Measurements from ENCODE around the gene TARS3.

TARS3 gene

GRCh38 chr15:101623367-101624304, 100.6 kb downstream of the TARS3 start:
- DNase-seq (ENCODE audit: low read depth in 2 of 2) = no peak

DNA sequence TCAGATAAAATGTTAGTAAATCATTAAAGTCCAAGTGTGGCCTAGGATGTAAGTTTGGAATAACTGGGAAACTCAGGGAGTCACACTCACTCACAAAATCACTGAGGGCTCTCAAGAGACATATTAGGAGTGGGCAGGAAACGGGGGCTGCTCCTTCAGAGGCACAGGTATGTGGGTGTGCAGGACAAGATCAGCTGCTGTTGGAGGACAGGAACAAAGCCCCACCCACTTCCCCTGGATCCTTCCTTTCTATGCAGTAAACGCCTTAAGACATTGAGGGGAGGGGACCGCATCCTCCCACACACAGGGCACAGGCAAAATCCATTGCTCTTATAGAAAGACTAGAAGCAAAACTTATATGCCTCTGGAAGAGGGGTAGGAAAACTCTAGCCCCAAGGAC, 102.3 kb downstream of the TARS3 start:
- no peak for DNase-seq (ENCODE audit: low read depth in 2 of 2)

DNA sequence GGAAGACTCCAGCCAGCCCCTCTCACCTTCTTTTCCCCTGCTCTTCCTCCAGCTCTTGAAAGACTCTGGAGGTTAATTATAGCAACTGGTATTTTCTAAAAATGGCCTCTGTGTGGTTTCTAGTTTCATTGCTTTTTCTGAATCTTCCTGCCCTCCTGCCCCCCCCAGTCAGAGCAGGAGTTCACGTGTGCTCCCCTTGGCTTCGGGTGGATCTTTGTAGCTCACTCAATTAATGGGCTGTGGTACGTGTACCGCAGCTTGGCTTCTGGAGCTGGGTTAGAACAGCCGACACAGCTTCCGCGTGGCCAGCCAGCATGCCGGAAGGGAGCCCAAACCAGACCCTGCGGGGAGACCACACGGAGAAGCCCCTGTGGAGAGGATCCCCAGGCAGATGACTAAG, 103.6 kb downstream of the TARS3 start:
- DNase-seq (ENCODE audit: low read depth in 2 of 2) = no peak

GRCh38 chr15:101619615-101619865, 104.7 kb downstream of the TARS3 start:
- DNase-seq (ENCODE audit: low read depth in 2 of 2) = no peak

GRCh38 chr15:101618851-101619614, 105.2 kb downstream of the TARS3 start:
- no peak for DNase-seq (ENCODE audit: low read depth in 2 of 2)

DNA sequence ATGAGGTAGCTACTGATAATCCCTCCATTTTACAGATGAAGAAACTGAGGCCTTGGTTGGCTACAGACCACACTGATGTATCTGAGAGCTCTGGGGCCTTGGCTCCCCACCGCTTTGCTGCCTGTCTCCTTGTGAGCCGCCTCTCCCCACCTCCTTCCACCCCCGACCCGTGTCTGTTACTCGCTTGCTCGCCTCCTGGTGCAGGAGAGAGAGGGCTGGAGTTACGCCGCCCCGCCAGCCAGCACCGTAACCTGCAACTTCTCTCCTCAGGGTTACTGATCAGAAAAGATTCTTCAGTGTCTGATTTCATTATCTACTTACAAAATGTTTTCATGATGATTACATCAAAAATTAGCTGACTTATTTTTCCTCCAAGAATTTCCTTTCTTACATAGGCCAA, 106.2 kb downstream of the TARS3 start:
- DNase-seq (ENCODE audit: low read depth in 2 of 2) = no peak

- no peak for DNase-seq (ENCODE audit: low read depth in 2 of 2)
Measured at GRCh38 chr15:101617390-101617965, 106.8 kb downstream of the TARS3 start.

- DNase-seq (ENCODE audit: low read depth in 2 of 2) = no peak
Measured at GRCh38 chr15:101615986-101616848, 108.1 kb downstream of the TARS3 start.

DNA sequence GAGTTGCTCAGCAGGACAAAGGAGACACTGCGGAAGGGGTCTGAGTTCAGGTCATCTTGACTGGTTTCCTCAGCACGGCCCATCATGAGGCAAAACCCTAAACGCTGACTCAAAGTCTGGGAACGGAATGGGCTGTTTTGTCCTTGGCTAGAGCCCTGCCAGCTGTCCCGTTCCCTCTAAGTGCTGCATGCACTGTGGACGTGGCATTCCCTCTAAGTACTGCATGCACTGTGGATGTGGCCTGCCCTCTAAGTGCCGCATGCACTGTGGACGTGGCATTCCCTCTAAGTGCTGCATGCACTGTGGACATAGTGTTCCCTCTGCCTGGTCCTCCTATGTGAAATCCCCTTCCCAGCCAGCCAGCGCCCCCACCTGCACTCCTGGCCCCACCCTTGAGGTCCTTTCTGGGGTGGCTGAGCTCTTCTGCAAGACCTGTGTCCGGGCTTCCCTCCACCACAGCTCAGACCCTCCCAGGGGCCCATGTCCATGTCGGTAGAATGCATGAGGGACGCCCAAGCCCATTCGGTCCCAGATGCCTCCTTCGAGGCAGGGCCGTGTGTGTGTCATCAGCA, 108.8 kb downstream of the TARS3 start:
- no peak for DNase-seq (ENCODE audit: low read depth in 2 of 2)

DNA sequence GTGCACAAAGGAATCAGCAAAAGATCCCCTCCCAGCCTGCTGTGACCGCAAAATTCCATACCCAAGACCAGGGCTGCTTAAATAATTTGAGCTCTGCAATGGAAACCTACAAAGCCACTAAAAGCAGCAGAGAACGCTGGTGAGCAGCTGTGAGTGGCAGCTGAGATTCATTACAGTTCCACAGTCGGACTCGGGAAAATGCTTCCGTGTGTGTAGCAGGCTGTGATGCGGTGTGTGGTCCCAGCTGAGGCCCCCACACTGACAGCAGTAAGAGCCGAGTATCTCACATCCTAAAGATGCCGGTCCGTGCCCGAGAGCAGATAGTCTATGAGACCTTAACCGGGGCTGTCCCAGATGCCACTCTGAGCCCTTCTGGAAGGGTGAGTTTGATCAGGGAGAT, 109.5 kb downstream of the TARS3 start:
- no peak for DNase-seq (ENCODE audit: low read depth in 2 of 2)

GRCh38 chr15:101614001-101614585, 110.2 kb downstream of the TARS3 start:
- no peak for DNase-seq (ENCODE audit: low read depth in 2 of 2)

DNA sequence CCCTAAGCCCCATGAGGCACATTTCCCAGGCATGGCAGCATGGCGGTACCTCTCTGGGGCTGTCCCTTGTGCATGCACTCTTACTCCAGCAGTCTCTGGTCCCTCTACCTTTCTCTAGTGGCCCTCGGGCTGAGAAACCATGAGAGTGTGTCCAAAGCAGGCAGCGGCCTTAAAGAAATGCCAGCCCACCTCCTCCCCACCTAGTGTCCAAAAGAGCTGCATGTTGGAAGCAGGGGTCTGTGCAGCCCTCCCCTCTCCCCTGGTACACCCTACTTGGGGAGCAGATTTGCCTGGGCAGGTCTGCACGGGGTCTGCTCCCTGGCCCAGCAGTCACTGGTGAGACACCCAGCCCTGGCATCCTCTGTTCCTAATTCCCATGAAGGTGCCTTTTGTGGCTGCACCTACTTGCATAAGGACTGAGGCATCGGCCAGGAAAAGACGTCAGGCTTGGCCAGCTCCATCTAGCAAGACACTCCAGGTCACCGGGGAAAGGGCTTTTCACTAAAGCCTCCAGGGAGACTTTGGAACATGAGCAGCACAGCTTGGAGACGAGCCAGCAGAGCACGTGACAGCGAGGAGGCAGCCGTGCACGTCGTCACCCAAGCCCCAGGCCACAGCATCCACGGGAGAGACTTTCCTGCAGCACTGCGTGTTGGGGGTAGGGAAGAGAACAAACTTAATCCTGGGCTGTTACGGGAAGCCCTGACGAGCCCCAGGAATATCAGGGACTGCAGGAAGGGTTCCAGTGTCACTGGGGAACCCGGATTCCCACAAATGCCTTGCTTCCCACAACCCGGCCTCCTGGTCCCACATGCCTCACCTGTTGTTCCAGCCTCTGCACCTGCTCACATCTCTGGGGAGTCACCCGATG, 110.9 kb downstream of the TARS3 start:
- DNase-seq (ENCODE audit: low read depth in 2 of 2) = no peak

GRCh38 chr15:101612676-101613075, 111.6 kb downstream of the TARS3 start:
- no peak for DNase-seq (ENCODE audit: low read depth in 2 of 2)

DNA sequence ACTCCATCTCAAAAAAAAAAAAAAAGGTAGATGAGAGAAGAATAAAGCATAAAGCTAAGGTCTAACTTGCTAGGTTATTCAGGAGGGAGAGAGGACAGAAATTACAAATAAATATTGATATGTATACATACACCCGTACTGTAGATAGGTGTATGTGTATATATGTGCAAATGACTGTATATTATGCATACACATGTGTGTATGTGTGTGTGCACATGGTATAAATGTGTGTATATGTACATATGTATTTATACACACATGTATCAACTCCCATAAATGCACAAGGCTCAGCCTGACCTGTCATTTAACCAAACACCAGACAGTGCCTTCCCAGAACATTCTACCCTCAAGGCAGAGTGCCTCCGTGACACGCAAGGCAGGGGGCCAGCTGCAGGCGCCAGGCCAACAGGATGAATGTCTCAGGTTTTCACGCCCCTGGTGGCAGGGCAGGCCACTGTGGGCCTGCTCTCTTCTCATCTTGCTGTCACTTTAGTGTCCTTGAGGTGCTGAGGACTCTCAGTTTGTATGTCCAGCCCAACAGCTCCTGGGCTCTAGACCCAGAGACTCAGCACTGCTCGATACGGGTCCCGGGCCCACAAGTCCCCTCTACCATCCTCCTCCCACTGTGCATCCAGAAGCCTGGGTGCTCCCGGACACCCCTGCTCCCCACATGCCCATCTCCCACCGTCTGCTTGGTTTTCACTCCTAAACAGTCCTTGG, 112.5 kb downstream of the TARS3 start:
- DNase-seq (ENCODE audit: low read depth in 2 of 2) = no peak

DNA sequence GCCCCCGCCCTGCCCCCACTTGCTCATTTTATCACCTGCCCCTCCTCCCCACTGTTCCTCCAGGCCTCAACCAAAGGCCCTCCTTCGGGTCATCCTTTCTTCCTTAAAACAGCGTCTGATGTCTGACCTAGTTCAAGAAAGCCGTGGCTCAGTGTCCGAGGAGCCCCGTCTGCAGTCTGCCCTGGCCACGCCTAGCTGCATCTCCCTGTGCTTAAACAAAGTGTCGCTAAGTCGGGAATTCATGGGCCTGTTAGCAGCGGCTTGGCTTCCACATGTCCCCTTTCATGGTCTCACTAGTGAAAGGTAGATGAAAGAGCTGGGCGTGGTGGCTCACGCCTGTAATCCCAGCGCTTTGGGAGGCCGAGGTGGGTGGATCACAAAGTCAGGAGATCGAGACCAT, 113.3 kb downstream of the TARS3 start:
- no peak for DNase-seq (ENCODE audit: low read depth in 2 of 2)

GRCh38 chr15:101610611-101611000, 113.7 kb downstream of the TARS3 start:
- no peak for DNase-seq (ENCODE audit: low read depth in 2 of 2)

DNA sequence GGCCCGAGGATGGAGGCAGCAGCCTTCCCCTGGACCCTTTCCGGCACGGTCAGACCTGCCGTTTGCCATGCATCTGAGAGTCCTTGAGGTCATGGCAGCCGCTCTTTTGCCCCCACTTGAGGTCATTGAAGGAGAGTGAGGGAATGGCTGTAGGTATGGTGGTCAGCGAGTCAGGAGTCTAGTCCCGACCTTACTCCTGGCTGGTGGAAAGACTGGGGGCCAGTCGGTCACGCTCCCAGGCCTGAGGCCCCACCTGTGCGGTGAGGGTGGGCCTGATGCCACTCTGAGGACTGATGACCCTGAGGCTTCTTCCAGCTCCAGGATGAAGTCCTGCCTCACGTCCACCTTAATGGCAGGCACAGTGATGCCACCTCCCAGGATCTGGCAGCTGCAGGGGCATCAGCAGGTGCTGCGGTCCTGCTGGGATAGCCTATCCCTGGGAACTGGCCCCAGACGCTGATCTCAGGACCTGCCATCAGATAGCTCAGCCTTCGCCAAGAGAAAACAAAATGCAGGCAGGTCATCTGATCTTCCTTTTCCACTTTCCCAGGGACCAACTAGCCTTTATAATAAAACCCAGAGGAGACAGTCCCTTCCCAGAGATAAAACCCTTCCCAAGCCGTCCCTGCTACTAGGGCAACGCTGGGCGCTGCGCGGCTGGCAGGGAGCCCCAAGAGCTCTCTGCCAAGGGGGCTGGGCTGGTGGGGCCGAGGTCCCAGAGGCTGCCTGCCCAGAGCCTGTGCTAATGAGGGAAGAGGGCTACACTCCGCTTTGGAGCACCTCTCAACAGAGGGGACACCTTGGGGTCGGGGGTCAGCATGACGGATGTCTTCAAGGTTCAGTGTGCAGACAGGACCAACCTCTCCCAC, 114.3 kb downstream of the TARS3 start:
- DNase-seq (ENCODE audit: low read depth in 2 of 2) = no peak

- DNase-seq (ENCODE audit: low read depth in 2 of 2) = no peak
Measured at GRCh38 chr15:101608201-101608600, 116.1 kb downstream of the TARS3 start.

DNA sequence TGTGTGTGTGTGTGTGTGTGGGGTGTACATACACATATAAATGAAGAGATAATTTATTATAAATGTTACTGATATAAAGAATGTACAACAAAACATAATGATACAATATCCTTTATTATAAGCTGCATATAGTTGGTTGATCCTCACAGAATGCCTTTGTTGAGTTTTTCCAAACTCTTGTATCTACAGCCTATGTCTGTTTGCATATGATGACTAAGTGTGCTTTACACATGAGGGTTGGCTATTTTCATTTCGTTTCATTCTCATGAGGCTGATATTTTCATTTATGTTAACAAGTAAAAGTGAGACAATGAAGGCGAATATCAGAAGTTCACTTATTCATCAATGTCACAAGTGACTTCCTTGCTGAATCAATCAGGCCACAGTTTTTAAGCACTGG, 117.2 kb downstream of the TARS3 start:
- no peak for DNase-seq (ENCODE audit: low read depth in 2 of 2)
